Transverse colon (tissue), 4 donors: ENCODE data around the gene SPARC. TPM values are rescaled to one million over a fixed set of nuclear protein-coding genes. Genes with fewer than 3 reads are reported as not detected.

Experiments
- DNase-seq: peaks from one replicate; pipeline ENCODE4 v3.0.0-alpha.2; 2019
- H3K27ac ChIP-seq, 4 donors: fragments of 200-600 bp; sonication (generic); 2 replicates each; pipeline ENCODE4 v1.5.1; 2016 to 2018; ENCODE audit warnings: inconsistent platforms in 4 of 4
- H3K27me3 ChIP-seq: fragments of 200-600 bp; sonication (generic); 2 replicates; pipeline ENCODE4 v1.5.1; 2017; ENCODE audit warnings: inconsistent platforms
- H3K36me3 ChIP-seq, 4 donors: fragments of 200-600 bp; sonication (generic); 2 replicates each; pipeline ENCODE4 v1.5.1; 2017 to 2019; ENCODE audit warnings: inconsistent platforms in 4 of 4
- H3K4me1 ChIP-seq, 4 donors: fragments of 200-600 bp; sonication (generic); 2 replicates each; pipeline ENCODE4 v1.5.1; 2017 to 2020; ENCODE audit warnings: inconsistent platforms in 4 of 4
- H3K4me3 ChIP-seq, 4 donors: fragments of 200-600 bp; sonication (generic); 1 replicate in 1 of 4; 2 replicates in 3 of 4; pipeline versions ENCODE4 v1.5.1 to v1.6.1; 2017 to 2019; ENCODE audit warnings: inconsistent platforms in 4 of 4
- H3K9me3 ChIP-seq, 2 donors: fragments of 200-600 bp; sonication (generic); 2 replicates each; pipeline ENCODE4 v1.5.1; 2017 to 2019; ENCODE audit warnings: inconsistent platforms in 2 of 2
- EP300 ChIP-seq: sonication (generic); formaldehyde crosslinking; IDR thresholded peaks from one replicate; pipeline ENCODE4 v1.6.1; 2017; ENCODE audit warnings: antibody characterized with exemption, low read depth
- POLR2A ChIP-seq: fragments of 450-650 bp; IDR thresholded peaks from one replicate; pipeline ENCODE4 v1.6.1; 2016; ENCODE audit warnings: antibody characterized with exemption, mild to moderate bottlenecking, moderate library complexity
- POLR2AphosphoS5 ChIP-seq, 3 donors: sonication (generic); formaldehyde crosslinking; IDR thresholded peaks; one replicate each; pipeline ENCODE4 v1.6.1; 2016; ENCODE audit warnings: antibody characterized with exemption in 3 of 3
- WGBS, 2 donors: methylation state at CpG; one replicate each; pipeline ENCODE4 v1.1.5; 2018; ENCODE audit warnings: low coverage in 1 of 2; 5-methylcytosine and 5-hydroxymethylcytosine counted together
- in situ Hi-C, 4 donors: fragments of 200-750 bp; cut with MboI; loops; one replicate each; pipeline versions ENCODE4 v1.15.0 to v1.15.1; 2017; ENCODE audit warnings: low sequenced_read_pairs in 3 of 4, low pct_ligation_motif_present in 1 of 4, low pct_unique_long_range_greater_than_20kb in 1 of 4
- intact Hi-C: fragments of 100-400 bp; cut with DNase I; formaldehyde crosslinking; loops from one replicate; pipeline ENCODE4 v1.15.1; 2023; ENCODE audit warnings: low total_unique reads
- total RNA-seq, 4 donors: library from RNA; depleted of rRNA; stranded (reverse); fragments of >200 nt; gene quantifications; one replicate each; pipeline ENCODE4 v1.1.0, GENCODE V29; 2016
- TF ChIP-seq, protein P1 (sequence below), 5 experiments: fragments of 200-600 bp in 3 of 5; fragments of 450-650 bp in 2 of 5; sonication (generic) in 3 of 5; IDR thresholded peaks; 1 replicate in 2 of 5; 2 replicates in 3 of 5; pipeline ENCODE4 v1.5.1; 2016 to 2017; ENCODE audit warnings: antibody characterized with exemption in 5 of 5, inconsistent platforms in 3 of 5, mild to moderate bottlenecking in 2 of 5, moderate library complexity in 1 of 5

Gene SPARC
- total RNA-seq, 4 donors from 2014 or later, result 47.9 to 267 (median 85.1) TPM

DNA sequence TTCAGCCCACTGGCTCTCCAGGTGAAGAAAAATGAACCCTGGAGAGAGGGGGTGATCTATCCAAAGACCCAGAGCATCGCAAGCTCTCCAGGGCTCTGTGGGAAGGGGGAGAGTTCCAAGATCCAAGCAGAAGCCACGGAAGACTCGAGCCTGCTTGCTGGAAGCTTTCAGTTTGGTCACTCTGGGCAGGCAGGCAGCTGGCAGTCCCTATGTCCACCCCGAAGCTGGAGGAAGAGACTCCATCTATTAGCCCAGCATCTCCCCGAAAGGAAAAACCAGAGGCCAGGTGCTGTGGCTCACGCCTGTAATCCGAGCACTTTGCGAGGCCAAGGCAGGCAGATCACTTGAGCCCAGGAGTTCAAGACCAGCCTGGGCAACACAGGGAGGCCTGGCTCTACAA lies 10.7 kb upstream of the SPARC start:
- Histone ChIP-seq H3K4me3 (no peak overlapping the region), H3K4me1 (peaks cover 0 to 9% (median 8%) of the 10 kb centered on the region in 4 donors), H3K9me3 (no peaks in the 10 kb centered on the region), H3K36me3 (no peaks in the 10 kb centered on the region), H3K27ac (peak overlapping the region; percentile 65 to 79 (median 76)), H3K27me3 (no peaks in the 10 kb centered on the region)
- TF ChIP-seq EP300 (no peak), POLR2AphosphoS5 (IDR thresholded peaks at IDR 0.05) (no peak), POLR2A (no peak)
- TF ChIP-seq, protein P1, sequence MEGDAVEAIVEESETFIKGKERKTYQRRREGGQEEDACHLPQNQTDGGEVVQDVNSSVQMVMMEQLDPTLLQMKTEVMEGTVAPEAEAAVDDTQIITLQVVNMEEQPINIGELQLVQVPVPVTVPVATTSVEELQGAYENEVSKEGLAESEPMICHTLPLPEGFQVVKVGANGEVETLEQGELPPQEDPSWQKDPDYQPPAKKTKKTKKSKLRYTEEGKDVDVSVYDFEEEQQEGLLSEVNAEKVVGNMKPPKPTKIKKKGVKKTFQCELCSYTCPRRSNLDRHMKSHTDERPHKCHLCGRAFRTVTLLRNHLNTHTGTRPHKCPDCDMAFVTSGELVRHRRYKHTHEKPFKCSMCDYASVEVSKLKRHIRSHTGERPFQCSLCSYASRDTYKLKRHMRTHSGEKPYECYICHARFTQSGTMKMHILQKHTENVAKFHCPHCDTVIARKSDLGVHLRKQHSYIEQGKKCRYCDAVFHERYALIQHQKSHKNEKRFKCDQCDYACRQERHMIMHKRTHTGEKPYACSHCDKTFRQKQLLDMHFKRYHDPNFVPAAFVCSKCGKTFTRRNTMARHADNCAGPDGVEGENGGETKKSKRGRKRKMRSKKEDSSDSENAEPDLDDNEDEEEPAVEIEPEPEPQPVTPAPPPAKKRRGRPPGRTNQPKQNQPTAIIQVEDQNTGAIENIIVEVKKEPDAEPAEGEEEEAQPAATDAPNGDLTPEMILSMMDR (IDR thresholded peaks at IDR 0.05), result no peak
- intact Hi-C loops, result no loop called here
- WGBS, 2 donors, result 81 to 100% methylated on average over 1 to 8 of the region's 8 CpGs
- in situ Hi-C loops, result no loop called here
- no peak for DNase-seq

DNA sequence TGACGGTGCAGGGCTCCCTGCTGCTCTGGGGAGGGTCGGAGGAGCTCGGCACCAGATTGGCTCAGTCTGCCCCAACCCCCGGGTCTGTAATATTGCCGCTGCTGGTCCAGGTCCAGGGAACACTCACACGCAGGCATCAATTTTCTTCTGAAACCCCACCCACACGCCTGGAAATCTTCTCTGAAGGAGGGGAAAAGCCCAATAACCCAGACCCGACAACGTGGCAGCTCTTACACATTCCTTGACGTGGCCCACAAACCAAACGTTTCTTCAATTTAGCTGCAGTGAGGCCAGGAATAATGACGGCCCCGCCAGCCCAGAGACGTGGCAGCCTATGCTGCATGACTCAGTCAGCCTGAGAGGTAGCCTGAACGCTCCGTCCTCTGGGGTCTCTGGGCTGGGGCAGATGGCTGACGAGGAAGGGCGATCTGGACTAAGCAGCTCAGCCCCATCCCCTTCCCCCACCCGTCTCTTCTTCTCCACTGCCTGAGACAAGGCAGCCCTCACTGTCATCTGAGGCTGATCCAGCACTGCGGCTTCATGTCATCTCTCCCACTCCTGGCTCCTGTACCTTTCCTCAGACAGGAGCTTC lies 9.9 kb upstream of the SPARC start:
- WGBS, 2 donors, result 48 to 67% methylated on average over 4 to 20 of the region's 20 CpGs
- H3K9me3 ChIP-seq, result no peaks in the 10 kb centered on the region
- no peaks in the 10 kb centered on the region for H3K27me3 ChIP-seq
- H3K36me3 ChIP-seq, result no peaks in the 10 kb centered on the region
- peak overlapping the region; percentile 65 to 79 (median 76) for H3K27ac ChIP-seq
- no peak overlapping the region for H3K4me3 ChIP-seq
- peak in 1 of 3 donors; percentile 6 for TF ChIP-seq POLR2AphosphoS5 (IDR thresholded peaks at IDR 0.05)
- TF ChIP-seq, protein P1 (IDR thresholded peaks at IDR 0.05), result no peak
- in situ Hi-C loops (no loop called here), intact Hi-C loops (no loop called here)
- DNase-seq, result no peak
- H3K4me1 ChIP-seq, result peaks cover 0 to 9% (median 6%) of the 10 kb centered on the region in 4 donors

DNA sequence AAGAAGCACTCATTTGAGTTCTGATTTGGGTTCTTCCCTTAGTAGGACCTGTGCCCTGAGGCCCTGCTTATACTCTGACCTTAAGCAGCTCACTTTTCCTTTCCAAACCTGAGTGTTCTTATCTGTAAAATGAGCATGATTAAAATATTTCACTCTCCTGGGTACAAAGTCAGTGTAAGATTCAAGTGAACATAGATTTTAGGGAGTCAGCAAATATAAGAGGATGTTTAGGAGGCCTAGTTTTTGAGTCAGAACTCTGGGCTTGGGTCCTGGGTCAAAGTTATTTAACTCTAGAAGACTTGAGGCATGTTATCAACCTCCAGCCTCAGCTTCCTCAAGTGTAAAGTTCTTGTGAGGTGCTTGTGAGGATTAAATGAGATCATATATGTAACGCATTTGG lies 8.7 kb upstream of the SPARC start:
- Histone ChIP-seq H3K9me3 (no peaks in the 10 kb centered on the region), H3K27me3 (no peaks in the 10 kb centered on the region), H3K4me1 (peaks cover 0 to 9% (median 6%) of the 10 kb centered on the region in 4 donors), H3K4me3 (no peak overlapping the region), H3K27ac (peak overlapping the region; percentile 65 to 79 (median 76)), H3K36me3 (no peaks in the 10 kb centered on the region)
- 92% methylated on average over 1 of the region's 1 CpG; no CpG with 5 or more reads in 1 of the 2 donors for WGBS, 2 donors
- in situ Hi-C loops, result no loop called here
- intact Hi-C loops, result no loop called here
- TF ChIP-seq, protein P1 (IDR thresholded peaks at IDR 0.05), result no peak
- TF ChIP-seq POLR2A (no peak), POLR2AphosphoS5 (IDR thresholded peaks at IDR 0.05) (no peak), EP300 (no peak)
- no peak for DNase-seq

DNA sequence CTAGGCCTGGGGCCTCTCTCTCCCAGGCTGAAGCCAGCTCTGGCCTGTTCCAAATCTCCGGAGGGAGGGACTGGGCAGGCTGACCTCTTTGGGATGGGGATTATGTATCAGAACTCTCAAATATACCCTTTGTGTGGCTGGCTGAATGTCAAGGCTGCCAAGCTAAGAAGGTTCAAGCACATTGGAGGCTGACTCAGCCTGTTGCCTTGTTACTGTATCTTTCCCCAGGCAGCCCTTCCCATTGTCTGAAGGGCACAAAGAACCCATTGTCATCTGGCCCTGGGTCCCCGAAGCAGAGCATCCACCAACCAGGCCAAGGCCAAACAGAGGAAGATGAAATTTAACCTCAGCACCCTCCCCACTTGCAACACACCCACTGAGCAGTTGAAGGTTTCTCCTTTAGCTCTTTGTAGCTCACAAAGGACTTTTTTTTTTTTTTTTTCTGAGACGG lies 7.3 kb upstream of the SPARC start:
- H3K27ac ChIP-seq, result no peak overlapping the region
- H3K36me3 ChIP-seq, result no peaks in the 10 kb centered on the region
- peaks cover 0 to 8% (median 5%) of the 10 kb centered on the region in 4 donors for H3K4me1 ChIP-seq
- in situ Hi-C loops (no loop called here), intact Hi-C loops (no loop called here)
- TF ChIP-seq, protein P1 (IDR thresholded peaks at IDR 0.05), result no peak
- TF ChIP-seq POLR2A (no peak), EP300 (no peak), POLR2AphosphoS5 (IDR thresholded peaks at IDR 0.05) (no peak)
- H3K4me3 ChIP-seq, result no peak overlapping the region
- DNase-seq, result no peak
- 87% methylated on average over 3 of the region's 3 CpGs; no CpG with 5 or more reads in 1 of the 2 donors for WGBS, 2 donors
- no peaks in the 10 kb centered on the region for H3K27me3 ChIP-seq
- no peaks in the 10 kb centered on the region for H3K9me3 ChIP-seq
